Cortex of kidney (tissue), 1 donor: Measurements from ENCODE around the gene YY1.
"Not testable (repeated sequence)": the region's sequence is repeated elsewhere in the genome, so short reads cannot be mapped to it uniquely, and the experiment has no call there.

Experiments
- DNase-seq: peaks from one replicate; lab custom pipeline; 2025; lab: John Stamatoyannopoulos, UW

Gene YY1

GRCh38 chr14:100213956-100214769 lies 24.8 kb upstream of the YY1 start:
- DNase-seq, result no peak

- DNase-seq, result no peak
These were observed 24.2 kb upstream of the YY1 start for GRCh38 chr14:100214770-100215083.

- DNase-seq, result no peak
These were observed 23.5 kb upstream of the YY1 start for GRCh38 chr14:100215330-100215885.

GRCh38 chr14:100219126-100219785 lies 19.7 kb upstream of the YY1 start:
- no peak for DNase-seq

- DNase-seq, result no peak
These were observed 17.3 kb upstream of the YY1 start for GRCh38 chr14:100221533-100222223.

GRCh38 chr14:100222224-100223093 lies 16.5 kb upstream of the YY1 start:
- no peak for DNase-seq

GRCh38 chr14:100223332-100224201 lies 15.4 kb upstream of the YY1 start:
- DNase-seq, result no peak

- DNase-seq, result no peak
These were observed 14.6 kb upstream of the YY1 start for GRCh38 chr14:100224229-100224866.

- no peak for DNase-seq
These were observed 13.8 kb upstream of the YY1 start for GRCh38 chr14:100225169-100225568.

- DNase-seq, result no peak
These were observed 8.6 kb upstream of the YY1 start for GRCh38 chr14:100230361-100230760.

GRCh38 chr14:100234511-100234910 lies 4.4 kb upstream of the YY1 start:
- no peak for DNase-seq

GRCh38 chr14:100236271-100236818 lies 2.6 kb upstream of the YY1 start:
- not testable (repeated sequence) for DNase-seq

GRCh38 chr14:100236881-100237280 lies 2.1 kb upstream of the YY1 start:
- DNase-seq, result no peak

GRCh38 chr14:100237735-100238418 lies 1.1 kb upstream of the YY1 start:
- DNase-seq, result no peak

- DNase-seq, result no peak
These were observed 381 bp downstream of the YY1 start for GRCh38 chr14:100239211-100239839.

- peak; percentile 19 for DNase-seq
These were observed 1.1 kb downstream of the YY1 start for GRCh38 chr14:100239840-100240667.

- DNase-seq, result no peak
These were observed 1.7 kb downstream of the YY1 start for GRCh38 chr14:100240668-100241032.

- DNase-seq, result no peak
These were observed 2.3 kb downstream of the YY1 start for GRCh38 chr14:100241279-100241678.
